Smooth muscle cell (in vitro differentiated cells): ENCODE results near the gene SLC9C2. TPM values are rescaled to one million over a fixed set of nuclear protein-coding genes. Genes with fewer than 3 reads are reported as not detected.

Experiments used
- DNase-seq: peaks from one replicate; lab custom pipeline; 2025; ENCODE audit not compliant: unreplicated experiment; lab: John Stamatoyannopoulos, UW
- H2AFZ ChIP-seq: fragments of 200-600 bp; sonication (generic); 2 replicates; pipeline ENCODE4 v1.6.0; 2016; ENCODE audit warnings: antibody characterized with exemption, low read depth, mild to moderate bottlenecking
- H3F3A ChIP-seq: fragments of 200-600 bp; sonication (generic); 2 replicates; pipeline ENCODE4 v1.6.0; 2017; ENCODE audit warnings: antibody characterized with exemption, low read depth
- H3K27ac ChIP-seq: fragments of 200-600 bp; sonication (generic); 2 replicates; pipeline ENCODE4 v1.5.1; 2016; ENCODE audit warnings: low read depth, mild to moderate bottlenecking
- H3K27me3 ChIP-seq: fragments of 200-600 bp; sonication (generic); 2 replicates; pipeline ENCODE4 v1.6.1; 2016; ENCODE audit warnings: low read depth, mild to moderate bottlenecking
- H3K36me3 ChIP-seq: fragments of 200-600 bp; sonication (generic); 2 replicates; pipeline ENCODE4 v1.5.1; 2016; ENCODE audit warnings: low read depth
- H3K4me1 ChIP-seq: fragments of 200-600 bp; sonication (generic); 2 replicates; pipeline ENCODE4 v1.5.1; 2016; ENCODE audit warnings: low read depth
- H3K4me2 ChIP-seq: fragments of 200-600 bp; sonication (generic); 2 replicates; pipeline ENCODE4 v1.6.0; 2016; ENCODE audit warnings: mild to moderate bottlenecking
- H3K4me3 ChIP-seq: fragments of 200-600 bp; sonication (generic); 2 replicates; pipeline ENCODE4 v1.5.1; 2016; ENCODE audit warnings: mild to moderate bottlenecking
- H3K79me2 ChIP-seq: fragments of 200-600 bp; sonication (generic); 2 replicates; pipeline ENCODE4 v1.6.0; 2016; ENCODE audit warnings: low read depth, mild to moderate bottlenecking
- H3K9ac ChIP-seq: fragments of 200-600 bp; sonication (generic); 2 replicates; pipeline ENCODE4 v1.6.0; 2016; ENCODE audit warnings: low read depth
- H3K9me3 ChIP-seq: fragments of 200-600 bp; sonication (generic); replicated peaks from 2 replicates; pipeline ENCODE4 v1.5.1; 2016; ENCODE audit warnings: low read depth
- H4K20me1 ChIP-seq: fragments of 200-600 bp; sonication (generic); 2 replicates; pipeline ENCODE4 v1.6.0; 2016; ENCODE audit warnings: low read depth
- CTCF ChIP-seq: fragments of 200-600 bp; sonication (generic); IDR thresholded peaks from 2 replicates; pipeline ENCODE4 v1.5.1; 2017; ENCODE audit warnings: borderline replicate concordance, mild to moderate bottlenecking, antibody characterized with exemption; ENCODE audit not compliant: insufficient read depth, poor library complexity, severe bottlenecking
- WGBS: methylation state at CpG from one replicate; pipeline ENCODE4 v1.1.7; 2016; ENCODE audit warnings: low lambda C conversion rate; 5-methylcytosine and 5-hydroxymethylcytosine counted together
- polyA plus RNA-seq: library from polyadenylated mRNA; unstranded; fragments of >200 nt; fragmentation: Nextera tagmentation; extraction: Ambion mirVana; gene quantifications from 2 replicates; pipeline ENCODE4 v1.2.1, GENCODE V29; 2016
- total RNA-seq: library from RNA; depleted of rRNA; stranded (reverse); fragments of >200 nt; gene quantifications from 2 replicates; pipeline ENCODE4 v1.2.3, GENCODE V29; 2014

The SLC9C2 gene
- total and polyA plus RNA-seq, 2 experiments from 2014 or later, result 0.35 TPM; not detected in 1

GRCh38 chr1:173590557-173590956 lies 12.3 kb downstream of the SLC9C2 start:
- H3K79me2 ChIP-seq, result no peaks in the 10 kb centered on the region
- no peak for DNase-seq
- H3K36me3 ChIP-seq, result no peaks in the 10 kb centered on the region
- TF ChIP-seq CTCF, result no peak
- WGBS, result 45% methylated on average over 1 of the region's 1 CpG
- H2AFZ ChIP-seq, result no peak overlapping the region
- no peak overlapping the region for H3K9ac ChIP-seq
- no peaks in the 10 kb centered on the region for H3K27me3 ChIP-seq
- H3K4me3 ChIP-seq, result no peak overlapping the region
- H3K4me1 ChIP-seq, result no peaks in the 10 kb centered on the region
- no peaks in the 10 kb centered on the region for H3F3A ChIP-seq
- H3K4me2 ChIP-seq, result no peak overlapping the region
- no peak overlapping the region for H3K27ac ChIP-seq
- no peaks in the 10 kb centered on the region for H4K20me1 ChIP-seq
- H3K9me3 ChIP-seq, result no peaks in the 10 kb centered on the region

GRCh38 chr1:173581383-173582079 lies 21.3 kb downstream of the SLC9C2 start:
- Histone ChIP-seq H3K79me2 (no peaks in the 10 kb centered on the region), H3K27me3 (no peaks in the 10 kb centered on the region), H3F3A (no peaks in the 10 kb centered on the region), H3K36me3 (no peaks in the 10 kb centered on the region), H2AFZ (no peak overlapping the region), H3K9ac (no peak overlapping the region), H4K20me1 (no peaks in the 10 kb centered on the region), H3K4me2 (no peak overlapping the region), H3K4me3 (no peak overlapping the region), H3K27ac (no peak overlapping the region), H3K4me1 (no peaks in the 10 kb centered on the region), H3K9me3 (no peaks in the 10 kb centered on the region)
- TF ChIP-seq CTCF, result no peak
- no peak for DNase-seq
- WGBS, result 79% methylated on average over 1 of the region's 1 CpG

- DNase-seq, result no peak
- H3K79me2 ChIP-seq, result no peaks in the 10 kb centered on the region
- H2AFZ ChIP-seq, result no peak overlapping the region
- no peaks in the 10 kb centered on the region for H3K27me3 ChIP-seq
- no peak overlapping the region for H3K27ac ChIP-seq
- H4K20me1 ChIP-seq, result no peaks in the 10 kb centered on the region
- no peaks in the 10 kb centered on the region for H3K36me3 ChIP-seq
- 71% methylated on average over 3 of the region's 3 CpGs for WGBS
- no peaks in the 10 kb centered on the region for H3K9me3 ChIP-seq
- no peak overlapping the region for H3K9ac ChIP-seq
- TF ChIP-seq CTCF, result no peak
- no peaks in the 10 kb centered on the region for H3F3A ChIP-seq
- H3K4me2 ChIP-seq, result no peak overlapping the region
- H3K4me3 ChIP-seq, result no peak overlapping the region
- no peaks in the 10 kb centered on the region for H3K4me1 ChIP-seq
Observed at GRCh38 chr1:173580658-173581057, 22.2 kb downstream of the SLC9C2 start.

GRCh38 chr1:173580071-173580470 lies 22.8 kb downstream of the SLC9C2 start:
- Histone ChIP-seq H3K27me3 (no peaks in the 10 kb centered on the region), H3K36me3 (no peaks in the 10 kb centered on the region), H4K20me1 (no peaks in the 10 kb centered on the region), H3K9me3 (no peaks in the 10 kb centered on the region), H3F3A (no peaks in the 10 kb centered on the region), H3K9ac (no peak overlapping the region), H3K79me2 (no peaks in the 10 kb centered on the region), H3K4me3 (no peak overlapping the region), H3K4me2 (no peak overlapping the region), H3K4me1 (no peaks in the 10 kb centered on the region), H3K27ac (no peak overlapping the region), H2AFZ (no peak overlapping the region)
- 96% methylated on average over 3 of the region's 3 CpGs for WGBS
- no peak for TF ChIP-seq CTCF
- DNase-seq, result no peak
